HEK293 (cell line): Measurements from ENCODE around the gene ZFHX2.

ENCODE experiments used
- CTCF ChIA-PET: fragments of 350-600 bp; formaldehyde crosslinking; extraction: SDS; loops from one replicate; lab custom pipeline; 2021; ENCODE audit warnings: antibody characterized with exemption; lab: Yijun Ruan, JAX
- POLR2A ChIA-PET: fragments of 300-600 bp; formaldehyde crosslinking; extraction: SDS; loops from one replicate; lab custom pipeline; 2020; ENCODE audit warnings: antibody characterized with exemption, inconsistent platforms; lab: Yijun Ruan, JAX
- H3K27ac ChIP-seq: fragments of 200-500 bp; sonication (Bioruptor generic); 2 replicates; pipeline ENCODE4 v1.5.1; 2014; ENCODE audit warnings: low read depth, low read length, control low read depth, inconsistent platforms; ENCODE audit errors: extremely low read depth
- H3K36me3 ChIP-seq, 2 experiments: fragments of 200-500 bp in 1 of 2; sonication (Bioruptor generic) in 1 of 2; 1 replicate in 1 of 2; 2 replicates in 1 of 2; pipeline ENCODE4 v1.5.1; 2014 to 2017; ENCODE audit warnings: inconsistent platforms in 2 of 2, low read length in 2 of 2; ENCODE audit not compliant: control insufficient read depth in 2 of 2, insufficient read depth in 1 of 2
- H3K4me1 ChIP-seq: fragments of 200-500 bp; sonication (Bioruptor generic); 2 replicates; pipeline ENCODE4 v1.5.1; 2014; ENCODE audit warnings: mild to moderate bottlenecking, low read length, inconsistent platforms; ENCODE audit not compliant: control insufficient read depth, insufficient read depth
- H3K4me3 ChIP-seq: 2 replicates; pipeline ENCODE4 v1.5.1; 2011; ENCODE audit warnings: low read depth, mild to moderate bottlenecking, control low read depth, low read length, moderate library complexity
- H3K9me3 ChIP-seq: fragments of 200-500 bp; sonication (Bioruptor generic); 2 replicates; pipeline ENCODE4 v1.5.1; 2014; ENCODE audit warnings: low read depth, low read length, inconsistent platforms; ENCODE audit not compliant: control insufficient read depth, insufficient read depth
- HOXA7 ChIP-seq: sonication (generic); formaldehyde crosslinking; IDR thresholded peaks from 2 replicates; pipeline ENCODE4 v1.8.1; 2022; ENCODE audit warnings: missing genetic modification reagents, borderline replicate concordance
- IKZF3 ChIP-seq: fragments of 450-650 bp; IDR thresholded peaks from 2 replicates; pipeline ENCODE4 v1.5.0; 2018; ENCODE audit warnings: missing biosample characterization, mild to moderate bottlenecking, missing genetic modification characterization, moderate library complexity
- KLF9 ChIP-seq: fragments of 450-650 bp; formaldehyde crosslinking; IDR thresholded peaks from 2 replicates; pipeline ENCODE4 v1.5.1; 2016; ENCODE audit warnings: missing biosample characterization, missing genetic modification characterization, low read depth
- OSR2 ChIP-seq: fragments of 450-650 bp; formaldehyde crosslinking; IDR thresholded peaks from 2 replicates; pipeline ENCODE4 v1.5.1; 2016; ENCODE audit warnings: missing biosample characterization, missing genetic modification characterization
- SCRT2 ChIP-seq: fragments of 450-650 bp; formaldehyde crosslinking; IDR thresholded peaks from 2 replicates; pipeline ENCODE4 v1.5.1; 2016; ENCODE audit warnings: missing biosample characterization, missing genetic modification characterization
- SP2 ChIP-seq: fragments of 450-650 bp; formaldehyde crosslinking; IDR thresholded peaks from 2 replicates; pipeline ENCODE4 v1.5.1; 2016; ENCODE audit warnings: missing biosample characterization, missing genetic modification characterization
- SP7 ChIP-seq: fragments of 450-650 bp; formaldehyde crosslinking; IDR thresholded peaks from 2 replicates; pipeline ENCODE4 v1.5.1; 2016; ENCODE audit warnings: missing biosample characterization, missing genetic modification characterization
- TRIM28 ChIP-seq: IDR thresholded peaks from 2 replicates; pipeline ENCODE4 v1.6.1; 2011; ENCODE audit warnings: low read length, control low read depth, borderline replicate concordance
- YY1 ChIP-seq: fragments of 450-650 bp; formaldehyde crosslinking; IDR thresholded peaks from 2 replicates; pipeline ENCODE4 v1.5.1; 2018; ENCODE audit warnings: missing biosample characterization, missing genetic modification characterization
- ZBTB7A ChIP-seq: fragments of 450-650 bp; formaldehyde crosslinking; IDR thresholded peaks from 2 replicates; pipeline ENCODE4 v1.5.1; 2016; ENCODE audit warnings: low read depth, missing biosample characterization, missing genetic modification characterization
- ZFP41 ChIP-seq: fragments of 450-650 bp; formaldehyde crosslinking; IDR thresholded peaks from 2 replicates; pipeline ENCODE4 v1.5.1; 2016; ENCODE audit warnings: missing biosample characterization, missing genetic modification characterization, borderline replicate concordance
- ZNF114 ChIP-seq: fragments of 450-650 bp; formaldehyde crosslinking; IDR thresholded peaks from 2 replicates; pipeline ENCODE4 v1.5.0; 2017; ENCODE audit warnings: missing biosample characterization, missing genetic modification characterization
- ZNF138 ChIP-seq: fragments of 450-650 bp; formaldehyde crosslinking; IDR thresholded peaks from 2 replicates; pipeline ENCODE4 v1.5.1; 2016; ENCODE audit warnings: missing biosample characterization, missing genetic modification characterization, borderline replicate concordance
- ZNF157 ChIP-seq: fragments of 450-650 bp; formaldehyde crosslinking; IDR thresholded peaks from 2 replicates; pipeline ENCODE4 v1.5.1; 2016; ENCODE audit warnings: missing biosample characterization, missing genetic modification characterization
- ZNF174 ChIP-seq: fragments of 450-650 bp; formaldehyde crosslinking; IDR thresholded peaks from 2 replicates; pipeline ENCODE4 v1.5.0; 2017; ENCODE audit warnings: missing biosample characterization, mild to moderate bottlenecking, missing genetic modification characterization
- ZNF202 ChIP-seq: fragments of 450-650 bp; formaldehyde crosslinking; IDR thresholded peaks from 2 replicates; pipeline ENCODE4 v1.5.1; 2016; ENCODE audit warnings: missing biosample characterization, missing genetic modification characterization, borderline replicate concordance
- ZNF221 ChIP-seq: fragments of 450-650 bp; formaldehyde crosslinking; IDR thresholded peaks from 2 replicates; pipeline ENCODE4 v1.5.1; 2017; ENCODE audit warnings: missing biosample characterization, missing genetic modification characterization, borderline replicate concordance
- ZNF24 ChIP-seq: fragments of 450-650 bp; formaldehyde crosslinking; IDR thresholded peaks from 2 replicates; pipeline ENCODE4 v1.5.1; 2016; ENCODE audit warnings: missing biosample characterization, missing genetic modification characterization
- ZNF510 ChIP-seq: fragments of 450-650 bp; formaldehyde crosslinking; IDR thresholded peaks from 2 replicates; pipeline ENCODE4 v1.5.1; 2018; ENCODE audit warnings: mild to moderate bottlenecking, missing genetic modification characterization, missing biosample characterization; ENCODE audit not compliant: insufficient replicate concordance
- ZNF529 ChIP-seq: fragments of 450-650 bp; formaldehyde crosslinking; IDR thresholded peaks from 2 replicates; pipeline ENCODE4 v1.5.1; 2017; ENCODE audit warnings: missing genetic modification characterization, missing biosample characterization; ENCODE audit not compliant: insufficient replicate concordance
- ZNF530 ChIP-seq: fragments of 450-650 bp; formaldehyde crosslinking; IDR thresholded peaks from 2 replicates; pipeline ENCODE4 v1.5.1; 2016; ENCODE audit warnings: low read depth, missing biosample characterization, missing genetic modification characterization
- ZNF624 ChIP-seq: fragments of 450-650 bp; formaldehyde crosslinking; IDR thresholded peaks from 2 replicates; pipeline ENCODE4 v1.5.1; 2017; ENCODE audit warnings: missing biosample characterization, missing genetic modification characterization
- ZNF626 ChIP-seq: fragments of 450-650 bp; sonication (Bioruptor Pico); formaldehyde crosslinking; IDR thresholded peaks from 2 replicates; pipeline ENCODE4 v1.5.1; 2018; ENCODE audit warnings: missing biosample characterization, missing genetic modification characterization, inconsistent platforms
- ZNF785 ChIP-seq: fragments of 450-650 bp; formaldehyde crosslinking; IDR thresholded peaks from 2 replicates; pipeline ENCODE4 v1.5.1; 2016; ENCODE audit warnings: missing biosample characterization, missing genetic modification characterization
- ZNF791 ChIP-seq: fragments of 450-650 bp; formaldehyde crosslinking; IDR thresholded peaks from 2 replicates; pipeline ENCODE4 v1.5.1; 2016; ENCODE audit warnings: missing biosample characterization, missing genetic modification characterization
- ZSCAN23 ChIP-seq: fragments of 450-650 bp; formaldehyde crosslinking; IDR thresholded peaks from 2 replicates; pipeline ENCODE4 v1.5.1; 2016; ENCODE audit warnings: missing biosample characterization, missing genetic modification characterization
- TF ChIP-seq, protein P1 (sequence below): fragments of 450-650 bp; formaldehyde crosslinking; IDR thresholded peaks from 2 replicates; pipeline ENCODE4 v1.5.1; 2016; ENCODE audit warnings: missing biosample characterization, missing genetic modification characterization

The ZFHX2 gene

DNA sequence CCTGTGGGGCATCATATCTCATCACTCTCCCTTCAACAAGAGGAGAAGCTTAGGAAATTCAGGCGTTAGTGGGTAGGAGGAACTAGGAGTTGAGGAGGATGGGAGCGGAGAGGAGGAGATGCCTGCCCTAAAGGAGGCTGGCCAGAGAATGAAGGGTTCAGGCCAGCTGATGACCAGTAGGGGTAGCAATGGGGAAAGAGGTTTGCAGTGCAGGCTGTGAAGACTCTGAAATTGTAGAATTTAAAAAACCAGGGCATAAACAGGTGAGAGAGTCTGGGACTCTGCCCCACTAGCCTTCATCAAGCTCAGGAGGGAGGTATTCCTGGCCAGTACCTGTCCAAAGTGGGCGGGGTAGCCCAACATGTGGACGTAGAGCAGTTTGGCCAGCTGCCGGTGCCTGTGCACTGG, 15.2 kb upstream of the ZFHX2 start:
- ChIA-PET CTCF (interaction anchor here (0.7 to 1.4 kb wide), 5 partner anchors 7 to 509 kb away, joined by 3 to 4 read pairs (median 3); no protein-coding TSS in a partner anchor), POLR2A (interaction anchor here (1.0 to 2.2 kb wide), 4 partner anchors 11 to 246 kb away, joined by 3 to 7 read pairs (median 4); partner anchors contain the start of genes JPH4 and PABPN1)
- peaks cover 7 to 44% of the 10 kb centered on the region in 2 experiments; a peak in 2 of 3 replicates for H3K36me3 ChIP-seq
- peak overlapping the region; percentile 70; the same call in 1 of the 2 replicates for H3K27ac ChIP-seq
- H3K9me3 ChIP-seq, result no peaks in the 10 kb centered on the region
- peak overlapping the region; percentile 80 for H3K4me3 ChIP-seq
- H3K4me1 ChIP-seq, result peaks cover 13% of the 10 kb centered on the region
- no peak for TF ChIP-seq ZNF510 (tag by site-specific recombination)
- TF ChIP-seq KLF9, result peak; percentile 34
- no peak for TF ChIP-seq HOXA7 (CRISPR knock-in tag)
- peak; percentile 28; the same call in 1 of the 2 replicates for TF ChIP-seq SP2 (tag by site-specific recombination)
- TF ChIP-seq ZNF791 (tag by site-specific recombination), result no peak
- TF ChIP-seq ZNF174 (tag by site-specific recombination), result no peak

DNA sequence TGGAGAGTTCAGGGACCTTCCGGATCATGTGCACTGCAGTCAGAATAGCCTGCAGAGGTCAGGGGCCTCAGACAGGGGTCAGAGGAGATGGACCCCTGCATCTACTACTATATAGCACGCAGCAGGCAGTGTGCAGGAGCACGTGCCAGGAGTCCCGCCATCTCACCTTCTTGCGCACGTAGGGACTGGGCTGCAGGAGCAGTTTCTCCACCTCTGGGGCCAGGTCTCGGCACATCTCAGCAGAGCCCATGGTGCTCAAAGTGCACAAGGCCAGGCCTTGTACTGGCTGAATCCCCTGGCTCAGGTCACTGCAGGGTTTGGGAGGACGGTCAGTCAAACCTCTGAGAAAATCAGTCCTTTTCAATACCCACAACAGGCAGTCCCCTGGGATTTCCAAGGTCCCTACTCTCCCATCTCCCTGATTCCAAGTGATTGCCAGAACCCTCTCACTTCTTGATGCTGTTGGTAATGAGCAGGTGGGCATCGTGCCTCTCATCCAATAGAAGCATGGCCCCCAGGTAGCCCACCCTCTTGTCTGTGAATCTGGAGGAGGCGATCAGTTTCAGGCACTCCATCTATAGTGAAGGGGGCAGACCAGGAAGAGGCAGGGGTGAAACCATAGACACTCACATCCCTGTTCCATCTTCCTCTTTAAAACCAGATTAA, 14.7 kb upstream of the ZFHX2 start:
- CTCF ChIA-PET, result no interaction called here
- Histone ChIP-seq H3K36me3 (peaks cover 7 to 49% of the 10 kb centered on the region in 2 experiments; a peak in 2 of 3 replicates), H3K27ac (no peak overlapping the region), H3K9me3 (no peaks in the 10 kb centered on the region), H3K4me1 (peaks cover 13% of the 10 kb centered on the region), H3K4me3 (no peak overlapping the region)
- TF ChIP-seq ZNF138 (tag by site-specific recombination) (no peak), ZNF202 (tag by site-specific recombination) (no peak), ZNF221 (tag by site-specific recombination) (no peak), ZNF529 (tag by site-specific recombination) (no peak), ZNF624 (tag by site-specific recombination) (no peak), ZNF24 (tag by site-specific recombination) (no peak), TRIM28 (no peak), IKZF3 (tag by site-specific recombination) (no peak), ZNF785 (tag by site-specific recombination) (no peak), SCRT2 (tag by site-specific recombination) (no peak), SP7 (tag by site-specific recombination) (no peak), ZFP41 (tag by site-specific recombination) (no peak), ZNF626 (tag by site-specific recombination) (no peak)
- POLR2A ChIA-PET, result interaction anchor here (1.0 to 2.2 kb wide), 4 partner anchors 11 to 245 kb away, joined by 3 to 7 read pairs (median 4); partner anchors contain the start of genes JPH4 and PABPN1

DNA sequence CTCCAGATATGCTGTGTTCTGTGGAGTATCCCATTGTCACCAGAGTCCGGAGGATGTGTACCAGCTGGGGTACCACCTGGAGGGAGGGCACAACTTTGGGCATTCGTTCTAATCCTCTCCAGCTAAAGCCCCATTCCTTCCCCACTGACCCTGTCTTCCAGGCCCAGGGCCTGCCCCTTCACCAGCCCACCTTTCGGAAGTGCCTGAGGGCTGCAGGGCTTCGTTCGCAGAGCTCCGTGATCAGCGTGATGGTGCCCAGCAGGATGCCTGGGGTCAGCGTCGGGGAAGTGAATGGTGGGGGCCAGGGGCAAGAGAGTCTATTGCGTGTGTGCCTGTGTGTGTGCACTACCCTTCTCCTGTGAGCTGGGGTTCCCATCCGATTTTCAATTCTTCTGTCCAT, 14.1 kb upstream of the ZFHX2 start:
- Histone ChIP-seq H3K9me3 (no peaks in the 10 kb centered on the region), H3K27ac (no peak overlapping the region), H3K4me1 (peaks cover 13% of the 10 kb centered on the region), H3K36me3 (peaks cover 11 to 55% of the 10 kb centered on the region in 2 experiments; a peak in 2 of 3 replicates), H3K4me3 (no peak overlapping the region)
- CTCF ChIA-PET, result no interaction called here
- no peak for TF ChIP-seq ZBTB7A (tag by site-specific recombination)
- TF ChIP-seq, protein P1, sequence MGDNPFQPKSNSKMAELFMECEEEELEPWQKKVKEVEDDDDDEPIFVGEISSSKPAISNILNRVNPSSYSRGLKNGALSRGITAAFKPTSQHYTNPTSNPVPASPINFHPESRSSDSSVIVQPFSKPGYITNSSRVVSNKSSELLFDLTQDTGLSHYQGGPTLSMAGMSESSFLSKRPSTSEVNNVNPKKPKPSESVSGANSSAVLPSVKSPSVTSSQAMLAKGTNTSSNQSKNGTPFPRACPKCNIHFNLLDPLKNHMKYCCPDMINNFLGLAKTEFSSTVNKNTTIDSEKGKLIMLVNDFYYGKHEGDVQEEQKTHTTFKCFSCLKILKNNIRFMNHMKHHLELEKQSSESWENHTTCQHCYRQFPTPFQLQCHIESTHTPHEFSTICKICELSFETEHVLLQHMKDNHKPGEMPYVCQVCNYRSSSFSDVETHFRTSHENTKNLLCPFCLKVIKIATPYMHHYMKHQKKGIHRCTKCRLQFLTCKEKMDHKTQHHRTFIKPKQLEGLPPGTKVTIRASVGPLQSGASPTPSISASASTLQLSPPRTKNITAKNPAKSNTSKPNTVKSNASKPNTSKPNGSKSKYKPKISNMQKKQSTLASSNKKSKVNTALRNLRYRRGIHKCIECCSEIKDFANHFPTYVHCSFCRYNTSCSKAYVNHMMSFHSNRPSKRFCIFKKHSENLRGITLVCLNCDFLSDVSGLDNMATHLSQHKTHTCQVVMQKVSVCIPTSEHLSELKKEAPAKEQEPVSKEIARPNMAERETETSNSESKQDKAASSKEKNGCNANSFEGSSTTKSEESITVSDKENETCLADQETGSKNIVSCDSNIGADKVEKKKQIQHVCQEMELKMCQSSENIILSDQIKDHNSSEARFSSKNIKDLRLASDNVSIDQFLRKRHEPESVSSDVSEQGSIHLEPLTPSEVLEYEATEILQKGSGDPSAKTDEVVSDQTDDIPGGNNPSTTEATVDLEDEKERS (tag by site-specific recombination), result no peak
- TF ChIP-seq ZNF530, result no peak
- no peak for TF ChIP-seq YY1
- TF ChIP-seq ZNF114, result no peak
- TF ChIP-seq ZNF157 (tag by site-specific recombination), result no peak
- TF ChIP-seq ZSCAN23 (tag by site-specific recombination), result no peak
- no peak for TF ChIP-seq OSR2 (tag by site-specific recombination)
- POLR2A ChIA-PET, result interaction anchor here (2.2 kb wide), 1 partner anchor 10 kb away, joined by 7 read pairs; no protein-coding TSS in a partner anchor
